Spleen (tissue), 11 donors: Measurements from ENCODE around the gene HRH3. TPM values are rescaled to one million over a fixed set of nuclear protein-coding genes. Genes with fewer than 3 reads are reported as not detected.
A peak's percentile ranks its signal among the peaks of the same experiment; 100 is the strongest.

Experiments
- DNase-seq: peaks from one replicate; pipeline ENCODE4 v3.0.0-alpha.2; 2020
- H3K27ac ChIP-seq, 8 donors: fragments of 200-600 bp; sonication (generic) in 7 of 8; 1 replicate in 4 of 8; 2 replicates in 4 of 8; pipeline versions ENCODE4 v1.5.0 to v1.8.0; 2016 to 2021; ENCODE audit warnings: inconsistent platforms in 4 of 8, mild to moderate bottlenecking in 4 of 8, moderate library complexity in 1 of 8
- H3K27me3 ChIP-seq, 7 donors: fragments of 200-600 bp; sonication (generic) in 6 of 7; replicated peaks in 1 of 7; 1 replicate in 4 of 7; 2 replicates in 3 of 7; pipeline versions ENCODE4 v1.5.0 to v1.8.0; 2016 to 2021; ENCODE audit warnings: inconsistent platforms in 3 of 7, mild to moderate bottlenecking in 1 of 7
- H3K36me3 ChIP-seq, 6 donors: fragments of 200-600 bp; sonication (generic) in 5 of 6; 1 replicate in 4 of 6; 2 replicates in 2 of 6; pipeline versions ENCODE4 v1.5.0 to v1.8.0; 2016 to 2021; ENCODE audit warnings: inconsistent platforms in 2 of 6
- H3K4me1 ChIP-seq, 6 donors: fragments of 200-600 bp; sonication (generic) in 5 of 6; 1 replicate in 3 of 6; 2 replicates in 3 of 6; pipeline versions ENCODE4 v1.5.0 to v1.8.0; 2016 to 2021; ENCODE audit warnings: inconsistent platforms in 3 of 6
- H3K4me3 ChIP-seq, 8 donors: fragments of 200-600 bp; sonication (generic) in 7 of 8; 1 replicate in 4 of 8; 2 replicates in 4 of 8; pipeline versions ENCODE4 v1.5.0 to v1.8.0; 2016 to 2021; ENCODE audit warnings: inconsistent platforms in 4 of 8, mild to moderate bottlenecking in 4 of 8, moderate library complexity in 2 of 8
- H3K9me3 ChIP-seq, 8 donors: fragments of 200-600 bp; sonication (generic) in 7 of 8; 1 replicate in 4 of 8; 2 replicates in 4 of 8; pipeline versions ENCODE4 v1.5.0 to v1.8.0; 2016 to 2021; ENCODE audit warnings: inconsistent platforms in 4 of 8
- POLR2A ChIP-seq, 3 donors: fragments of 450-650 bp; IDR thresholded peaks; one replicate each; pipeline ENCODE4 v1.5.1; 2017; ENCODE audit warnings: antibody characterized with exemption in 3 of 3, mild to moderate bottlenecking in 1 of 3
- POLR2AphosphoS5 ChIP-seq, 3 donors: sonication (generic); formaldehyde crosslinking; IDR thresholded peaks; one replicate each; pipeline ENCODE4 v1.5.1; 2017; ENCODE audit warnings: antibody characterized with exemption in 3 of 3
- WGBS, 5 donors: extraction: QIAGEN DNeasy Blood & Tissue Kit in 3 of 5; methylation state at CpG; one replicate each; pipeline versions ENCODE4 v1.1.5 to v1.1.7; 2013 to 2018; 5-methylcytosine and 5-hydroxymethylcytosine counted together
- intact Hi-C: fragments of 100-400 bp; cut with DNase I; formaldehyde crosslinking; loops from one replicate; pipeline ENCODE4 v1.15.0; 2023; ENCODE audit warnings: low total_unique reads
- polyA plus RNA-seq, 3 donors: library from polyadenylated mRNA; stranded (reverse); fragments of 200-250 nt; gene quantifications; one replicate each; pipeline ENCODE4 v1.2.1, GENCODE V29; 2013
- total RNA-seq, 7 donors: library from RNA; depleted of rRNA in 3 of 7; stranded (reverse); fragments of >200 nt in 3 of 7; fragmentation: NEBNext Ultra II Directional in 4 of 7; extraction: Animal tissue kit (Norgen Biotek cat#: 25700) in 4 of 7; gene quantifications; one replicate each; pipeline versions ENCODE4 v1.1.0 to v1.2.1, GENCODE V29; 2016 to 2021
- TF ChIP-seq, protein P1 (sequence below), 11 experiments: fragments of 200-600 bp in 7 of 11; fragments of 450-650 bp in 4 of 11; sonication (generic) in 4 of 11; IDR thresholded peaks in 8 of 11; conservative IDR thresholded peaks in 3 of 11; 1 replicate in 7 of 11; 2 replicates in 4 of 11; pipeline versions ENCODE4 v1.4.0 to v1.8.0; 2016 to 2021; ENCODE audit warnings: antibody characterized with exemption in 11 of 11, inconsistent platforms in 4 of 11, mild to moderate bottlenecking in 1 of 11
- donor health status: healthy with polysubstance abuse.
- donor health status: DM: no; HTN: no; CAD: no; lungs with moderate emphysema.
- donor health status: DM: no; HTN: no; CAD: no.
- donor health status: Bipolar disorder and iron deficiency.
- donor health status: healthy.
- donor health status: DM: no; HTN: no; CAD: no.
- donor health status: DM: yes; HTN: yes; CAD: no.

HRH3 gene
- total and polyA plus RNA-seq, 10 donors = not detected

GRCh38 chr20:62241506-62241905 is 21.4 kb upstream of the HRH3 start:
- 78 to 85% (median 79%) methylated on average over 10 of the region's 10 CpGs for WGBS, 5 donors
- no peaks in the 10 kb centered on the region for H3K27me3 ChIP-seq
- intact Hi-C loops = loop anchor here (10.0 kb wide), 1 partner anchor 57 kb away; the partner anchor contains the start of gene MTG2
- TF ChIP-seq POLR2AphosphoS5 (IDR thresholded peaks at IDR 0.05) (peak in 1 of 3 donors; percentile 13), POLR2A (IDR thresholded peaks at IDR 0.05) (no peak)
- peak overlapping the region in 1 of 8 donors; percentile 92 for H3K4me3 ChIP-seq
- DNase-seq = no peak
- peaks cover 31 to 92% (median 77%) of the 10 kb centered on the region in 6 donors for H3K4me1 ChIP-seq
- H3K9me3 ChIP-seq = no peaks in the 10 kb centered on the region
- H3K27ac ChIP-seq = peak overlapping the region in 6 of 8 donors; percentile 36 to 95 (median 92)
- peaks cover 0 to 58% (median 2%) of the 10 kb centered on the region in 6 donors for H3K36me3 ChIP-seq

DNA sequence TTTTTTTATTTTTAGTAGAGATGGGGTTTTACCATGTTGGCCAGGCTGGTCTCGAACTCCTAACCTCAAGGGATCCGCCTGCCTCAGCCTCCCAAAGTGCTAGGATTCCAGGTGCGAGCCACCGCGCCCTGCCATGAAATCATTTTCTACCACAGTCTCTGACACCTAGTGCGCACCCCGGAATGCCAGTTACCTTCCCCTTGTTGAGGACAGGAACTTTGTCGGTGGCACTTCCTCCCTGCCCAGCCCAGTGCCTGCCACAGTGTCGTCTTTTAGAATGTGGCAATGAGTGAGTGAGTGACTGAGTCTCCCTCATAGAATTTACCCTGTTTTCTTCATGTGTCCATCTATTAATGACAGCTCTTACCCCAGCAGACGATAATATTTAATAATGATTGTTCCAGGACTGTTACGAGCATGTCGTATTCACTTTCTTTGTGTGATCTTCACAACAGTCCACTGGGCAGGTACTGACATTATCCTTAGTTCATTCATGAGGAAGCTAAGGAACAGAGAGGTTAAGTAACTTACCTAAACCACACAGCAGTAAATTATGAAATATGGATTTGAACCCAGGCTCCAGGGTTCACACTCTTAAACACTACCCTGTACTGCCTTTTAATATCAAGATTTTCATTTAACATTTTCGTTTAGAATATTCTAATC is 20.1 kb upstream of the HRH3 start:
- Histone ChIP-seq H3K27ac (peak overlapping the region in 7 of 8 donors; percentile 76 to 95 (median 91)), H3K4me3 (peak overlapping the region in 3 of 8 donors; percentile 75 to 92 (median 87)), H3K27me3 (no peaks in the 10 kb centered on the region), H3K36me3 (peaks cover 0 to 45% (median 2%) of the 10 kb centered on the region in 6 donors), H3K4me1 (peaks cover 31 to 79% (median 70%) of the 10 kb centered on the region in 6 donors), H3K9me3 (no peaks in the 10 kb centered on the region)
- TF ChIP-seq POLR2A (IDR thresholded peaks at IDR 0.05) (no peak), POLR2AphosphoS5 (IDR thresholded peaks at IDR 0.05) (no peak)
- TF ChIP-seq, protein P1, sequence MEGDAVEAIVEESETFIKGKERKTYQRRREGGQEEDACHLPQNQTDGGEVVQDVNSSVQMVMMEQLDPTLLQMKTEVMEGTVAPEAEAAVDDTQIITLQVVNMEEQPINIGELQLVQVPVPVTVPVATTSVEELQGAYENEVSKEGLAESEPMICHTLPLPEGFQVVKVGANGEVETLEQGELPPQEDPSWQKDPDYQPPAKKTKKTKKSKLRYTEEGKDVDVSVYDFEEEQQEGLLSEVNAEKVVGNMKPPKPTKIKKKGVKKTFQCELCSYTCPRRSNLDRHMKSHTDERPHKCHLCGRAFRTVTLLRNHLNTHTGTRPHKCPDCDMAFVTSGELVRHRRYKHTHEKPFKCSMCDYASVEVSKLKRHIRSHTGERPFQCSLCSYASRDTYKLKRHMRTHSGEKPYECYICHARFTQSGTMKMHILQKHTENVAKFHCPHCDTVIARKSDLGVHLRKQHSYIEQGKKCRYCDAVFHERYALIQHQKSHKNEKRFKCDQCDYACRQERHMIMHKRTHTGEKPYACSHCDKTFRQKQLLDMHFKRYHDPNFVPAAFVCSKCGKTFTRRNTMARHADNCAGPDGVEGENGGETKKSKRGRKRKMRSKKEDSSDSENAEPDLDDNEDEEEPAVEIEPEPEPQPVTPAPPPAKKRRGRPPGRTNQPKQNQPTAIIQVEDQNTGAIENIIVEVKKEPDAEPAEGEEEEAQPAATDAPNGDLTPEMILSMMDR (IDR thresholded peaks at IDR 0.05 in 8 of 11, conservative IDR thresholded peaks at IDR 0.05 in 3 of 11) = no peak
- 70 to 79% (median 72%) methylated on average over 13 of the region's 13 CpGs for WGBS, 5 donors
- intact Hi-C loops = loop anchor here (10.0 kb wide), 1 partner anchor 55 kb away; the partner anchor contains the start of gene MTG2
- peak; percentile 86 for DNase-seq

- H3K4me1 ChIP-seq = peaks cover 31 to 76% (median 65%) of the 10 kb centered on the region in 6 donors
- intact Hi-C loops = no loop called here
- peak overlapping the region; percentile 60 to 95 (median 88) for H3K27ac ChIP-seq
These were observed 19.3 kb upstream of the HRH3 start for GRCh38 chr20:62239278-62239879.

DNA sequence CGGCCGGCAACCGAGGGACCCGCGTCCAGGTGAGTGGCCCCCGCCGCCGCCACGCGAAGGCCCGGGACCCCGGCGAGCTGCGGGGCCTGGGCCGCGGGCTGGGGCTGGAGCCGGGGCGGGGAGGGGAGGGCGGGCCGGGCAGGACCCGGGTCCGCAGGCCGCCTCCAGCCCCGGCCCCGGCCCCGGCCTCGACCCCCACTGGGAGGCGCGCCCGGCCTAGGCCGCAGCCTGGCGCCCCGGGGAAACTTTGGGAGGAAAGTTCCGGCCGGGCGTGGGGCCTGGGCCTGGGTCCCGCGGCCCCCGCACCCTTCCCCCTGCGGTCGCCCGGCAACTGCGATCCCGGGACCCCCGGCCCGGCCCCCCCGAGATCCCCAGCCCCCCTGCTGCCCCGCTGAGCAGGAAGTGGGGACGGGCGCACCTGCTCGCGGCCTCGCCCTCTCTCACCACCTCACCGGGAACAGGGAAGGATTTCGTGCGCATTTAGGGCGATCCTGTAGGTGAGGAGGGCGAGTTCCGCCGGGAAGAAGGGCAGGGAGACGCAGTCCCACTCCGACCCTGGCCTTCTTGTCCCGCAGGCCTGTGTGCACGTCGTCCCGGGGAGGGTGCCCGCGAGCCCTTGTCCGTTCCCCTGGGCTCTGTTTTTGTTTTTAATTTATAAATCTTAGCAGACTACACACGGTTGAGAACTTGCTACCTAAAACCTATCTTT is 18.6 kb upstream of the HRH3 start:
- H3K4me3 ChIP-seq = peak overlapping the region; percentile 48 to 92 (median 74)
- intact Hi-C loops = no loop called here
- H3K27me3 ChIP-seq = no peaks in the 10 kb centered on the region
- WGBS, 5 donors = 0 to 2% (median 1%) methylated on average over 25 to 70 of the region's 70 CpGs
- H3K36me3 ChIP-seq = peaks cover 0 to 30% (median 0%) of the 10 kb centered on the region in 6 donors
- H3K27ac ChIP-seq = peak overlapping the region; percentile 60 to 95 (median 88)
- H3K4me1 ChIP-seq = peaks cover 30 to 76% (median 59%) of the 10 kb centered on the region in 6 donors
- TF ChIP-seq, protein P1 (IDR thresholded peaks at IDR 0.05 in 8 of 11, conservative IDR thresholded peaks at IDR 0.05 in 3 of 11) = no peak
- TF ChIP-seq POLR2AphosphoS5 (IDR thresholded peaks at IDR 0.05) = no peak
- no peak for TF ChIP-seq POLR2A (IDR thresholded peaks at IDR 0.05)
- DNase-seq = no peak
- peaks cover 0 to 5% (median 0%) of the 10 kb centered on the region in 8 donors for H3K9me3 ChIP-seq

More at GRCh38 chr20:62239278-62239879, 19.3 kb upstream of the HRH3 start:
- 51 to 68% (median 66%) methylated on average over 16 to 23 of the region's 23 CpGs for WGBS, 5 donors
- DNase-seq = peak; percentile 82
- TF ChIP-seq POLR2A (IDR thresholded peaks at IDR 0.05) (no peak), POLR2AphosphoS5 (IDR thresholded peaks at IDR 0.05) (peak; percentile 44 to 70 (median 58))
- TF ChIP-seq, protein P1 (IDR thresholded peaks at IDR 0.05 in 8 of 11, conservative IDR thresholded peaks at IDR 0.05 in 3 of 11) = no peak
- H3K36me3 ChIP-seq = peaks cover 0 to 37% (median 2%) of the 10 kb centered on the region in 6 donors
- peak overlapping the region; percentile 48 to 92 (median 74) for H3K4me3 ChIP-seq
- H3K9me3 ChIP-seq = no peaks in the 10 kb centered on the region
- no peaks in the 10 kb centered on the region for H3K27me3 ChIP-seq
